Measurements from ENCODE around the gene TMEM239.
A peak's percentile ranks its signal among the peaks of the same experiment; 100 is the strongest.

TMEM239 gene

DNA sequence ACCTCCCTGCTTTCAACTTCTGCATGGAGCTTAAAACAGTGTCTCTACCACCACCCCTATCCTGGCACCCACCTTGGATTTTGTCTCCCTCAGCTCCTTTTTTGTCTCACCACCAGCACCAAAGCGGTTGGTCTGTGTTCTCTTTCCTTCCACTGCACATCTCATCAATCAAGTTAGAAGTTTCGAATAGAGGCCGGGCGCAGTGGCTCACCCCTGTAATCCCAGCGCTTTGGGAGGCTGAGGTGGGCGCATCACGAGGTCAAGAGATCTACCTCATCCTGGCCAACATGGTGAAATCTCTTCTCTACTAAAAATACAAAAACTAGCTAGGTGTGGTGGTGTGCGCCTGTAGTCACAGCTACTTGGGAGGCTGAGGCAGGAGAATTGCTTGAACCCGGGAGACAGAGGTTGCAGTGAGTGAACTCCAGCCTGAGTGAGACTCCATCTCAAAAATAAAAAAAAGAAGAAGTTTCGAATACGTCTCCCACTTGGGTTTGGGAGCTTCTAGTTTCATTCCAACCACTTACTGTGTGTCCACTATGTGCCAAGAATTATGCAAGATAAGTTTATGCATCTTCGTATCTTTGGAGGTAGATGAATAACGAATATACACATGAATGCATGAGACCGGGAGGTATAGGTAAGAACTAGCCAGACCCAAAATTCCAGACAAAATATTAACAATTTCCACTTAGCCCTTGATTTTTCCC lies 18.4 kb downstream of the TMEM239 start:
- DNase-seq (ENCODE audit: low spot score): no peak
- in situ Hi-C loops (cut with MboI; ENCODE audit: low sequenced_read_pairs, unreplicated experiment): no loop called here
- TF ChIP-seq, protein P1, sequence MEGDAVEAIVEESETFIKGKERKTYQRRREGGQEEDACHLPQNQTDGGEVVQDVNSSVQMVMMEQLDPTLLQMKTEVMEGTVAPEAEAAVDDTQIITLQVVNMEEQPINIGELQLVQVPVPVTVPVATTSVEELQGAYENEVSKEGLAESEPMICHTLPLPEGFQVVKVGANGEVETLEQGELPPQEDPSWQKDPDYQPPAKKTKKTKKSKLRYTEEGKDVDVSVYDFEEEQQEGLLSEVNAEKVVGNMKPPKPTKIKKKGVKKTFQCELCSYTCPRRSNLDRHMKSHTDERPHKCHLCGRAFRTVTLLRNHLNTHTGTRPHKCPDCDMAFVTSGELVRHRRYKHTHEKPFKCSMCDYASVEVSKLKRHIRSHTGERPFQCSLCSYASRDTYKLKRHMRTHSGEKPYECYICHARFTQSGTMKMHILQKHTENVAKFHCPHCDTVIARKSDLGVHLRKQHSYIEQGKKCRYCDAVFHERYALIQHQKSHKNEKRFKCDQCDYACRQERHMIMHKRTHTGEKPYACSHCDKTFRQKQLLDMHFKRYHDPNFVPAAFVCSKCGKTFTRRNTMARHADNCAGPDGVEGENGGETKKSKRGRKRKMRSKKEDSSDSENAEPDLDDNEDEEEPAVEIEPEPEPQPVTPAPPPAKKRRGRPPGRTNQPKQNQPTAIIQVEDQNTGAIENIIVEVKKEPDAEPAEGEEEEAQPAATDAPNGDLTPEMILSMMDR (IDR thresholded peaks at IDR 0.05; ENCODE audit: borderline replicate concordance, control extremely low read depth, extremely low read depth, insufficient read depth, missing control alignments): no peak

DNA sequence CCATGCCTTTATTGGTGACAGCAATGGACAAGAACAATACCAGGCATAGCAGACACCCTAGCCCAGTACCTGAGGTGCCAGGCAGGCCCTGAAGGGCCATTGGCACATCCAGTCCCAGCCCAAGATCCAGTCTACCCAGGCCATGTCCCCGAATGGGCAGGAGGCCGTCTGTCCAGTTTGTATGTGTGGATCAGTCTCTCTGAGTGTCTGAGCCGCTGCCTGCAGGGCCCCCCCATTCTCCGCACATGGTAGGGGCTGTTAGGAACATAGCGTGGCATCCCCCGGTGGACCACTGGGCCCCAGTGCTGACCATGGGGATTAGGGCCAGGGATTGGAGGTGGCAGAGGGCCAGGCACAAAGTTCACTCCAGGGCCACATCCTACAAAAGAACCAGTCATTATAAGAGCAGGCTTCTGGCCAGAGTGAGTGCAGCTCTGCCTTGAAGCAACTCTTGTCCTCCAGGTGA lies 19.2 kb downstream of the TMEM239 start:
- DNase-seq (ENCODE audit: low spot score): no peak
- TF ChIP-seq, protein P1 (IDR thresholded peaks at IDR 0.05; ENCODE audit: borderline replicate concordance, control extremely low read depth, extremely low read depth, insufficient read depth, missing control alignments): no peak
- in situ Hi-C loops (cut with MboI; ENCODE audit: low sequenced_read_pairs, unreplicated experiment): no loop called here

DNA sequence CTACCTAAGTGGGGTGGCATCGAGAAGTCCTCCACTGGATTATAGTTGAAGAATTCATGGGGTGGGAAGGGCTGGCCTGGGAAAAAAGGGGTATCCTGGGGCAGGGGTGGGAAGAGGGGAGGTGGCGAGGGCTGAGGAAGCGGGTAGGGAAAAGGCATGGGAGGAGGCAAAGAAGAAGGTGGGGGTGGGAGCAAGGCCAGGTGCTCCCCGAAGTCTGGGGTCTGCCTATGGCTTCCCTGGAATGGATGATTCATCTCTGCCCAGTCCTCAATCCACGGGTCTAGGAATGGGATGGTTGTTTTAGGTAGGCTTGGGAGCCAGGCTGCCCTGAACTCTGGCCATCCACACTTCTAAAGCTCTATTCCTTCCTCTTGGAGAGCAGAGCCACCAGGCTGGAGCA lies 19.9 kb downstream of the TMEM239 start:
- TF ChIP-seq, protein P1 (IDR thresholded peaks at IDR 0.05; ENCODE audit: borderline replicate concordance, control extremely low read depth, extremely low read depth, insufficient read depth, missing control alignments): no peak
- in situ Hi-C loops (cut with MboI; ENCODE audit: low sequenced_read_pairs, unreplicated experiment): no loop called here

DNA sequence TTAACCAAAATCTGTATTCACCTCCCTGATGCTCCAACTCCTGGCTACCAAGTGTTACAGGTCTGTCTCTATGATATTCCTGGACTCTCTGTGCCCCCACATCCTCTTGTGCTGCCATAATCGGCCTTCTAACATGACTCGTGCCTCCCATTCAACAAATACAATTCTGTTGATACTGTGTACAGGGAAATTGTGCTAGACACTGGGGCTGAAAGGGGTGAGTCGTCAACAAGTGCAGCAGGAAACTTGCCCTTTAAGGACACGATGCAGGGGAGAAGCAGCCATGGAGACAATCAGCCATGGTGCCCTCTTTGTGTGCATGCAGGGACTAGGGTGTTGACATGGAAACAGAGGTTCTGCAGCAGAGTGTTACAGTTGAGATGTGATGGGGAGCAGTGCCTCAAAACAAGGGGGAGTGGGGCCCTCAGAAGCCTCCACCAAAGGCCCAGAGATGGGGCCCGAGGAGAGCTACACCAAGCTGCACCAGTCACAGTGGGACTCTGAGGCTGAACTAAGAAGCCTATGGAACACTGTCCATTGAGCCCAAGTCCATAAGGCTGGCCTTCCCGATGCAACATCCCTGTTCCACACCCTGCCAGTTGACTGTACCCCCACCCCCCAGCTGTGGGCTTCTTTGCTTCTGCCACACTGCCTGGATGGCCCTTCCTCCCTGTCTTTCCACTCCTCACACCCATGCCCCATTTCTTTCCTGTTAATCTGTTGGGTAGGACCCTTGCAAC lies 21.2 kb downstream of the TMEM239 start:
- TF ChIP-seq, protein P1 (IDR thresholded peaks at IDR 0.05; ENCODE audit: borderline replicate concordance, control extremely low read depth, extremely low read depth, insufficient read depth, missing control alignments): no peak
- DNase-seq (ENCODE audit: low spot score): peak; percentile 6
- in situ Hi-C loops (cut with MboI; ENCODE audit: low sequenced_read_pairs, unreplicated experiment): no loop called here

More for the DNA sequence above, 19.9 kb downstream of the TMEM239 start:
- no peak for DNase-seq (ENCODE audit: low spot score)

DNA sequence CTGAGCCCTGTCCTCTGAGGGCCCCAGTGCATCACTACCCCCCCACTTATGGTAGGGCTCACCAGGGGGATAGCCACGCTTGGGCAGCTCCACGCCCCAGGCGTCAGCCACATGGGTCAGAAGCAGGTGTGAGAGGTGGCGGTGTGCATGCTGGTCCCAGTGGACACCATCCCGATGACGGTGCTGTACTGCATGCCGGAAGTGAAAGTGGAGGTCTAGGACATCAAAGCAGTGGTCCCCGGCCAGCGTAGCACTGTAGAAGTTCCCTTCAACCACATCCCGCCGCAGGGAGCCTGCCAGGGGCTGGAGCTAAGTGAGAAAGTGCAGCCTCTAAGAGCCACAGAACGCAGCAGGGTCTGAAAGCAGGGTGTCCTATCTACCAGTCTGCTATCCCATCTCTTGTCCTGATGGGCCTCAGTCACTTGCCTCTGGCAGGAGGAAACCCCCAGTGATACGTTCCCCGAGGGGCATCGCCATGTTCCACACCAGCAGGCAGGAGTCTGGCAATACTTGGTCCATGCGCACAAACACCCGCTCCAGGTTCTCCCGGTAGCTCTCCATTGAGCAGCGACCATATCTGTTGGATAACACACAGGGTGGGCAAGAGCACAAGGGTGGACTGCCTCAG lies 22.1 kb downstream of the TMEM239 start:
- DNase-seq (ENCODE audit: low spot score): peak; percentile 15
- TF ChIP-seq, protein P1 (IDR thresholded peaks at IDR 0.05; ENCODE audit: borderline replicate concordance, control extremely low read depth, extremely low read depth, insufficient read depth, missing control alignments): no peak
- in situ Hi-C loops (cut with MboI; ENCODE audit: low sequenced_read_pairs, unreplicated experiment): no loop called here

DNA sequence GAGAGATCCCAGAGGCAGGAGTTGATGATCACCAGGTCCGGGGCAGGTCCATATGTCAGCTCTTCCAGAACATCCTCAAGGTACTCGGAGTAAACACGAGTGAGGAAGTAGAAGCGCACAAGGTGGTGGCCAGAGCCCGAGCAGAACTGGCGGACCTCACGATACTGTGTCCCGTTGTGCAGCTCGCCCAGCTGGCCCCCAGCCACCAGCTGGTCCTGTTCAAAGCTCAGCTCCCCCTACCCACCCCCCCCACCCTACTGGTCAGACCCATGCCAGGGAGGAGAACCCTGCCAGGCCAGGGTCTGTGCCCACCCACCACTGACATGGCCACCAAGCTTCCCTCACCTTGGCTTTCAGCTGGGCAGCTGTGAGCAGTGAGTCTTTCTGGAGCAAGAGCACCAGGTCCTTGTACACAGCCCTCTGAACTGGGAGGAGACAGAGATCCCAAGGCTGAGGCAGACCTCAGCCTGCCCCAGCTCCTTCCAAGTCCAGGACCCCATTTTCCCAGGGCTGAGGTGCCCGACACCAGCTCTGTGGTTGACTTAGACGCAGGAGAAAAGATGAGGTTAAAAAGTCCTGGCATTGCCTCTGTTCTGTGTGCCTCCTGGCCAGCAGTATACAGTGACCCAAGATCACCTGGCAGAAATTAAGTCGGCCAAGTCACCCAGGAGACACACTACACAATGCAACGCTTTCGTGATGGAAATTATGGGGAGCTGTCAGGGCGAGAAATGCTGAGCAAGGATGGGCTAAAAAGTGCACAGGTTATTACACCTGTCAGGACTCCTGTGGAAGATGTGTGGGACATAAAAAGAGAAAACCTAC lies 22.9 kb downstream of the TMEM239 start:
- in situ Hi-C loops (cut with MboI; ENCODE audit: low sequenced_read_pairs, unreplicated experiment): no loop called here
- TF ChIP-seq, protein P1 (IDR thresholded peaks at IDR 0.05; ENCODE audit: borderline replicate concordance, control extremely low read depth, extremely low read depth, insufficient read depth, missing control alignments): no peak

More for the DNA sequence above, 22.9 kb downstream of the TMEM239 start:
- DNase-seq (ENCODE audit: low spot score): peak; percentile 36

Data from GM13976 (cell line).